ENCODE results near the gene NGB.
"Not testable (repeated sequence)": the region's sequence is repeated elsewhere in the genome, so short reads cannot be mapped to it uniquely, and the experiment has no call there.

The NGB gene

GRCh38 chr14:77290705-77291104 is 19.7 kb upstream of the NGB start:
- Histone ChIP-seq H3K27me3 (ENCODE audit: insufficient read depth, low read depth, severe bottlenecking) (no peaks in the 10 kb centered on the region), H3K27ac (no peak overlapping the region), H3K36me3 (peaks cover 29% of the 10 kb centered on the region), H3K9me3 (ENCODE audit: severe bottlenecking) (no peaks in the 10 kb centered on the region), H3K4me3 (ENCODE audit: low read depth, low read length) (no peak overlapping the region)
- TF ChIP-seq CTCF (IDR thresholded peaks at IDR 0.05; ENCODE audit: low read depth, low read length), result peak; percentile 48
- DNase-seq, result peak; percentile 43

GRCh38 chr14:77286576-77286975 is 15.6 kb upstream of the NGB start:
- DNase-seq, result no peak
- Histone ChIP-seq H3K4me3 (ENCODE audit: low read depth, low read length) (no peak overlapping the region), H3K27ac (no peak overlapping the region), H3K9me3 (ENCODE audit: severe bottlenecking) (no peaks in the 10 kb centered on the region), H3K27me3 (ENCODE audit: insufficient read depth, low read depth, severe bottlenecking) (no peaks in the 10 kb centered on the region), H3K36me3 (peaks cover 46% of the 10 kb centered on the region)
- TF ChIP-seq CTCF (IDR thresholded peaks at IDR 0.05; ENCODE audit: low read depth, low read length), result no peak

GRCh38 chr14:77284466-77284865 is 13.5 kb upstream of the NGB start:
- Histone ChIP-seq H3K36me3 (peaks cover 49% of the 10 kb centered on the region), H3K27me3 (ENCODE audit: insufficient read depth, low read depth, severe bottlenecking) (no peaks in the 10 kb centered on the region), H3K4me3 (ENCODE audit: low read depth, low read length) (no peak overlapping the region), H3K27ac (no peak overlapping the region), H3K9me3 (ENCODE audit: severe bottlenecking) (no peaks in the 10 kb centered on the region)
- no peak for TF ChIP-seq CTCF (IDR thresholded peaks at IDR 0.05; ENCODE audit: low read depth, low read length)
- peak; percentile 28 for DNase-seq

GRCh38 chr14:77284066-77284465 is 13.1 kb upstream of the NGB start:
- Histone ChIP-seq H3K27me3 (ENCODE audit: insufficient read depth, low read depth, severe bottlenecking) (no peaks in the 10 kb centered on the region), H3K9me3 (ENCODE audit: severe bottlenecking) (no peaks in the 10 kb centered on the region), H3K36me3 (peaks cover 50% of the 10 kb centered on the region), H3K27ac (no peak overlapping the region), H3K4me3 (ENCODE audit: low read depth, low read length) (no peak overlapping the region)
- no peak for TF ChIP-seq CTCF (IDR thresholded peaks at IDR 0.05; ENCODE audit: low read depth, low read length)
- DNase-seq, result no peak

GRCh38 chr14:77281852-77282410 is 10.9 kb upstream of the NGB start:
- H3K4me3 ChIP-seq (ENCODE audit: low read depth, low read length), result no peak overlapping the region
- no peak for TF ChIP-seq CTCF (IDR thresholded peaks at IDR 0.05; ENCODE audit: low read depth, low read length)
- H3K9me3 ChIP-seq (ENCODE audit: severe bottlenecking), result no peaks in the 10 kb centered on the region
- peaks cover 49% of the 10 kb centered on the region for H3K36me3 ChIP-seq
- no peak for DNase-seq
- no peaks in the 10 kb centered on the region for H3K27me3 ChIP-seq (ENCODE audit: insufficient read depth, low read depth, severe bottlenecking)
- no peak overlapping the region for H3K27ac ChIP-seq

- not testable (repeated sequence) for H3K9me3 ChIP-seq (ENCODE audit: severe bottlenecking); H3K27ac ChIP-seq; H3K4me3 ChIP-seq (ENCODE audit: low read depth, low read length); H3K27me3 ChIP-seq (ENCODE audit: insufficient read depth, low read depth, severe bottlenecking); DNase-seq
- peaks cover 40% of the 10 kb centered on the region for H3K36me3 ChIP-seq
Measured at GRCh38 chr14:77280921-77281320, 9.9 kb upstream of the NGB start.

Data from WERI-Rb-1 (cell line).